IMR-90 (cell line): ENCODE results near the gene MTFR1L. TPM values are rescaled to one million over a fixed set of nuclear protein-coding genes. Genes with fewer than 3 reads are reported as not detected.

ENCODE experiments used
- ATAC-seq: fragments of 200-7000 bp; cut with Tn5 transposase; 2 replicates; pipeline ENCODE4 v1.9.1; 2020; ENCODE audit warnings: low read depth, mild to moderate bottlenecking, moderate library complexity
- BruUV-seq: library from RNA; stranded (reverse); fragments of 400-500 nt; replicated peaks from 2 replicates; lab custom pipeline; 2021; lab: Mats Ljungman, UMichigan
- CTCF ChIA-PET: fragments of 300-600 bp; formaldehyde crosslinking; extraction: SDS; loops from one replicate; lab custom pipeline; 2021; ENCODE audit warnings: antibody characterized with exemption; lab: Yijun Ruan, JAX
- POLR2A ChIA-PET: fragments of 300-600 bp; sonication (Branson Sonifier 250); formaldehyde crosslinking; loops from one replicate; lab custom pipeline; 2022; ENCODE audit warnings: antibody characterized with exemption; ENCODE audit not compliant: unreplicated experiment; lab: Charles Lee
- DNase-seq: peaks from one replicate; pipeline ENCODE4 v3.0.0; 2013
- H2AFZ ChIP-seq: replicated peaks from 2 replicates; pipeline ENCODE3; 2013; ENCODE audit warnings: low read length, mild to moderate bottlenecking; ENCODE audit not compliant: poor library complexity
- H2AK5ac ChIP-seq: 2 replicates; pipeline ENCODE4 v1.6.1; 2013; ENCODE audit warnings: low read depth, low read length, inconsistent platforms
- H2AK9ac ChIP-seq: replicated peaks from 2 replicates; pipeline ENCODE3; 2013; ENCODE audit warnings: mild to moderate bottlenecking, low read depth, low read length, moderate library complexity; ENCODE audit not compliant: poor library complexity
- H2BK120ac ChIP-seq: 2 replicates; pipeline ENCODE4 v1.6.1; 2013; ENCODE audit warnings: low read depth, low read length, inconsistent platforms
- H2BK15ac ChIP-seq: 3 replicates; pipeline ENCODE4 v1.6.1; 2013; ENCODE audit warnings: low read depth, low read length, inconsistent platforms
- H2BK20ac ChIP-seq: 2 replicates; pipeline ENCODE4 v1.6.1; 2013; ENCODE audit warnings: low read depth, mild to moderate bottlenecking, inconsistent platforms, low read length, moderate library complexity
- H2BK5ac ChIP-seq: 2 replicates; pipeline ENCODE4 v1.6.1; 2013; ENCODE audit warnings: mild to moderate bottlenecking, low read depth, low read length, inconsistent platforms; ENCODE audit not compliant: poor library complexity, severe bottlenecking
- H3K14ac ChIP-seq: replicated peaks from 2 replicates; pipeline ENCODE4 v1.6.1; 2013; ENCODE audit warnings: low read depth, low read length, inconsistent platforms
- H3K18ac ChIP-seq: 2 replicates; pipeline ENCODE4 v1.6.1; 2013; ENCODE audit warnings: low read depth, low read length, control low read depth
- H3K23ac ChIP-seq: 2 replicates; pipeline ENCODE4 v1.6.1; 2013; ENCODE audit warnings: low read depth, low read length, inconsistent platforms
- H3K27ac ChIP-seq: 2 replicates; pipeline ENCODE4 v1.5.1; 2013; ENCODE audit warnings: mild to moderate bottlenecking, control low read depth, low read length; ENCODE audit not compliant: insufficient read depth
- H3K27me3 ChIP-seq: 2 replicates; pipeline ENCODE4 v1.6.1; 2013; ENCODE audit warnings: low read length; ENCODE audit not compliant: control insufficient read depth, insufficient read depth
- H3K36me3 ChIP-seq: 2 replicates; pipeline ENCODE4 v1.6.1; 2013; ENCODE audit warnings: low read length, mixed read lengths; ENCODE audit not compliant: control insufficient read depth, insufficient read depth
- H3K4ac ChIP-seq: 2 replicates; pipeline ENCODE4 v1.6.1; 2013; ENCODE audit warnings: low read depth, low read length, inconsistent platforms
- H3K4me1 ChIP-seq: 2 replicates; pipeline ENCODE4 v1.6.1; 2013; ENCODE audit warnings: low read length, mixed read lengths; ENCODE audit not compliant: control insufficient read depth, insufficient read depth
- H3K4me2 ChIP-seq: 2 replicates; pipeline ENCODE4 v1.6.1; 2013; ENCODE audit warnings: low read depth, mild to moderate bottlenecking, control low read depth, low read length, moderate library complexity
- H3K4me3 ChIP-seq: 2 replicates; pipeline ENCODE4 v1.5.1; 2013; ENCODE audit warnings: low read depth, mild to moderate bottlenecking, control low read depth, low read length, moderate library complexity; ENCODE audit not compliant: insufficient read depth
- H3K56ac ChIP-seq: 2 replicates; pipeline ENCODE4 v1.6.1; 2013; ENCODE audit warnings: low read length, inconsistent platforms; ENCODE audit not compliant: insufficient read depth; ENCODE audit errors: extremely low read depth
- H3K79me1 ChIP-seq, 2 experiments: 2 replicates each; pipeline ENCODE4 v1.6.1; 2013; ENCODE audit warnings: low read length in 2 of 2, inconsistent platforms in 1 of 2, low read depth in 1 of 2
- H3K9ac ChIP-seq: 2 replicates; pipeline ENCODE4 v1.6.1; 2013; ENCODE audit warnings: low read depth, low read length, control low read depth
- H3K9me1 ChIP-seq: 2 replicates; pipeline ENCODE4 v1.6.1; 2013; ENCODE audit warnings: low read length, inconsistent platforms; ENCODE audit not compliant: insufficient read depth
- H3K9me3 ChIP-seq: 2 replicates; pipeline ENCODE4 v1.6.1; 2013; ENCODE audit warnings: low read length; ENCODE audit not compliant: control insufficient read depth, insufficient read depth
- H4K20me1 ChIP-seq: 2 replicates; pipeline ENCODE4 v1.6.1; 2013; ENCODE audit warnings: low read length, inconsistent platforms; ENCODE audit not compliant: insufficient read depth
- H4K5ac ChIP-seq: 2 replicates; pipeline ENCODE4 v1.6.1; 2013; ENCODE audit warnings: mild to moderate bottlenecking, low read depth, low read length, control low read depth
- H4K8ac ChIP-seq, 2 experiments: 2 replicates each; pipeline ENCODE4 v1.6.1; 2013; ENCODE audit warnings: low read depth in 2 of 2, low read length in 2 of 2, control low read depth in 1 of 2, inconsistent platforms in 1 of 2
- H4K91ac ChIP-seq: 2 replicates; pipeline ENCODE4 v1.6.1; 2013; ENCODE audit warnings: low read depth, low read length, inconsistent platforms; ENCODE audit not compliant: insufficient read depth
- BHLHE40 ChIP-seq: fragments of 150-350 bp; IDR thresholded peaks from 2 replicates; pipeline ENCODE4 v1.6.1; 2016; ENCODE audit warnings: mild to moderate bottlenecking, low read depth, low read length
- CHD1 ChIP-seq: IDR thresholded peaks from 2 replicates; pipeline ENCODE4 v1.6.1; 2012; ENCODE audit warnings: low read depth, low read length, improper control_type of control experiment
- CTCF ChIP-seq: conservative IDR thresholded peaks from 2 replicates; pipeline ENCODE4 v1.5.1; 2012; ENCODE audit warnings: mild to moderate bottlenecking, low read depth, low read length, improper control_type of control experiment
- FOS ChIP-seq: fragments of 150-350 bp; IDR thresholded peaks from 2 replicates; pipeline ENCODE4 v1.6.1; 2016; ENCODE audit warnings: low read depth, low read length
- MAFK ChIP-seq: IDR thresholded peaks from 2 replicates; pipeline ENCODE4 v1.6.1; 2012; ENCODE audit warnings: low read depth, low read length, improper control_type of control experiment
- MXI1 ChIP-seq: IDR thresholded peaks from 2 replicates; pipeline ENCODE4 v1.6.1; 2012; ENCODE audit warnings: low read depth, mild to moderate bottlenecking, low read length, moderate library complexity, borderline replicate concordance
- NFE2L2 ChIP-seq: fragments of 150-350 bp; IDR thresholded peaks from 2 replicates; pipeline ENCODE4 v1.6.1; 2016; ENCODE audit warnings: low read depth, mild to moderate bottlenecking, low read length
- RAD21 ChIP-seq: IDR thresholded peaks from 2 replicates; pipeline ENCODE4 v1.6.1; 2012; ENCODE audit warnings: low read length, improper control_type of control experiment
- RCOR1 ChIP-seq: IDR thresholded peaks from 2 replicates; pipeline ENCODE4 v1.6.1; 2012; ENCODE audit warnings: mild to moderate bottlenecking, low read length, improper control_type of control experiment; ENCODE audit not compliant: insufficient replicate concordance
- SMC3 ChIP-seq: fragments of 150-350 bp; IDR thresholded peaks from 2 replicates; pipeline ENCODE4 v1.6.1; 2016; ENCODE audit warnings: low read depth, mild to moderate bottlenecking, antibody characterized with exemption, low read length, moderate library complexity
- WGBS, 2 experiments: methylation state at CpG; one replicate each; pipeline versions ENCODE4 v1.1.5 to v1.1.7; 2013; ENCODE audit warnings: missing lambda C conversion rate in 2 of 2; ENCODE audit not compliant: insufficient read length in 1 of 2; ENCODE audit errors: extremely low coverage in 2 of 2; 5-methylcytosine and 5-hydroxymethylcytosine counted together
- dilution Hi-C: fragments of 300-500 bp; cut with HindIII; formaldehyde crosslinking; loops from one replicate; pipeline ENCODE4 v1.14.3; 2018; ENCODE audit warnings: low sequenced_read_pairs; ENCODE audit not compliant: unreplicated experiment
- in situ Hi-C: fragments of 300-500 bp; cut with MboI; formaldehyde crosslinking; loops from 3 replicates; pipeline ENCODE4 v1.14.3; 2019; ENCODE audit warnings: low sequenced_read_pairs, inconsistent platforms, mixed read lengths
- intact Hi-C: fragments of 100-400 bp; cut with micrococcal nuclease; formaldehyde crosslinking; loops from 2 replicates; pipeline ENCODE4 v1.10.0; 2022
- polyA plus RNA-seq, 3 experiments: library from polyadenylated mRNA; depleted of rRNA; stranded (reverse); fragments of >200 nt; gene quantifications; 2 replicates each; pipeline ENCODE4 v1.2.3, GENCODE V29; 2012; ENCODE audit warnings: low replicate concordance in 1 of 3
- total RNA-seq: library from RNA; depleted of rRNA; stranded (reverse); fragments of >200 nt; gene quantifications from 2 replicates; pipeline ENCODE4 v1.2.3, GENCODE V29; 2012

The MTFR1L gene
- total and polyA plus RNA-seq, 2 of the 4 experiments (the other 2 are of a cell fraction) = 69.1 to 69.7 TPM

GRCh38 chr1:25829046-25829445, 9.3 kb downstream of the MTFR1L start:
- no peak overlapping the region for H2BK120ac ChIP-seq
- H3K27ac ChIP-seq = no peak overlapping the region
- H3K9me3 ChIP-seq = no peaks in the 10 kb centered on the region
- intact Hi-C loops (no loop called here), dilution Hi-C loops (no loop called here), in situ Hi-C loops (loop anchor here (10.0 kb wide), 1 partner anchor 166 kb away; the partner anchor contains the start of gene PAFAH2)
- H3K9me1 ChIP-seq = no peaks in the 10 kb centered on the region; the same call in 1 of the 2 replicates
- H3K56ac ChIP-seq = no peak overlapping the region
- H4K20me1 ChIP-seq = peaks cover 8% of the 10 kb centered on the region; the same call in 1 of the 2 replicates
- no TSS peak for BruUV-seq
- H4K8ac ChIP-seq = no peak overlapping the region
- no peak overlapping the region for H4K5ac ChIP-seq
- no peak overlapping the region for H3K4me2 ChIP-seq
- no peak for TF ChIP-seq MAFK
- TF ChIP-seq RCOR1 = no peak
- no peak for TF ChIP-seq CTCF
- TF ChIP-seq RAD21 = no peak
- no peak for TF ChIP-seq NFE2L2
- TF ChIP-seq CHD1 = no peak
- TF ChIP-seq MXI1 = no peak
- TF ChIP-seq FOS = no peak
- no peak for TF ChIP-seq SMC3
- TF ChIP-seq BHLHE40 = no peak
- DNase-seq = no peak
- no peak overlapping the region for H3K18ac ChIP-seq
- ATAC-seq = no peak
- CTCF ChIA-PET = no interaction called here
- no peak overlapping the region for H2AK5ac ChIP-seq
- no peak overlapping the region for H3K4me3 ChIP-seq
- no CpG with 5 or more reads among the region's 1 CpG for WGBS, 2 experiments
- H3K79me1 ChIP-seq = peaks cover 23 to 32% of the 10 kb centered on the region in 2 experiments
- H3K27me3 ChIP-seq = no peaks in the 10 kb centered on the region
- no peak overlapping the region for H2AK9ac ChIP-seq
- POLR2A ChIA-PET = no interaction called here
- H2AFZ ChIP-seq = no peak overlapping the region
- no peak overlapping the region for H2BK5ac ChIP-seq
- no peaks in the 10 kb centered on the region for H3K4me1 ChIP-seq
- H3K4ac ChIP-seq = no peak overlapping the region
- H2BK20ac ChIP-seq = no peak overlapping the region
- H4K91ac ChIP-seq = no peak overlapping the region
- H3K14ac ChIP-seq = no peak overlapping the region
- no peak overlapping the region for H3K9ac ChIP-seq
- peaks cover 60% of the 10 kb centered on the region for H3K36me3 ChIP-seq
- no peak overlapping the region for H2BK15ac ChIP-seq
- H3K23ac ChIP-seq = no peak overlapping the region
